PC-3 (cell line): ENCODE data around the gene TRIM33. TPM values are rescaled to one million over a fixed set of nuclear protein-coding genes. Genes with fewer than 3 reads are reported as not detected.

Experiments
- ATAC-seq: fragments of 200-7000 bp; cut with Tn5 transposase; 2 replicates; pipeline ENCODE4 v1.9.1; 2020; ENCODE audit warnings: mild to moderate bottlenecking, moderate library complexity
- BruUV-seq: library from RNA; stranded (reverse); fragments of 400-500 nt; replicated peaks from 2 replicates; lab custom pipeline; 2021; lab: Mats Ljungman, UMichigan
- CTCF ChIA-PET: fragments of 300-600 bp; sonication (Branson Sonifier 250); formaldehyde crosslinking; loops from one replicate; lab custom pipeline; 2022; ENCODE audit warnings: antibody characterized with exemption; lab: Charles Lee
- POLR2A ChIA-PET: fragments of 300-600 bp; sonication (Branson Sonifier 250); formaldehyde crosslinking; loops from one replicate; lab custom pipeline; 2022; ENCODE audit warnings: antibody characterized with exemption; ENCODE audit not compliant: unreplicated experiment; lab: Charles Lee
- DNase-seq: peaks from one replicate; pipeline ENCODE4 v3.0.0-alpha.2; 2015
- H2AFZ ChIP-seq: fragments of 300-600 bp; sonication (generic); 2 replicates; pipeline ENCODE4 v1.6.0; 2016; ENCODE audit warnings: antibody characterized with exemption, low read length
- H3F3A ChIP-seq: fragments of 300-600 bp; sonication (generic); one replicate; pipeline ENCODE4 v1.6.0; 2017; ENCODE audit warnings: antibody characterized with exemption, low read length, control low read depth, mild to moderate bottlenecking; ENCODE audit not compliant: unreplicated experiment
- H3K27ac ChIP-seq: fragments of 300-600 bp; sonication (generic); 2 replicates; pipeline ENCODE4 v1.5.1; 2016; ENCODE audit warnings: mild to moderate bottlenecking, low read length
- H3K27me3 ChIP-seq: fragments of 300-600 bp; sonication (generic); 2 replicates; pipeline ENCODE4 v1.6.1; 2016; ENCODE audit warnings: low read length, mixed read lengths
- H3K36me3 ChIP-seq: fragments of 300-600 bp; sonication (generic); 2 replicates; pipeline ENCODE4 v1.6.1; 2016; ENCODE audit warnings: low read depth, mixed run types, low read length, mixed read lengths
- H3K4me1 ChIP-seq: fragments of 300-600 bp; sonication (generic); 2 replicates; pipeline ENCODE4 v1.5.1; 2016; ENCODE audit warnings: low read length; ENCODE audit not compliant: insufficient read depth
- H3K4me2 ChIP-seq: fragments of 300-600 bp; sonication (generic); 2 replicates; pipeline ENCODE4 v1.6.0; 2016; ENCODE audit warnings: low read length
- H3K4me3 ChIP-seq: fragments of 300-600 bp; sonication (generic); 2 replicates; pipeline ENCODE4 v1.5.1; 2016; ENCODE audit warnings: mild to moderate bottlenecking, low read length, mixed read lengths
- H3K79me2 ChIP-seq: fragments of 300-600 bp; sonication (generic); 2 replicates; pipeline ENCODE4 v1.6.1; 2017; ENCODE audit warnings: low read length, mixed read lengths
- H3K9ac ChIP-seq: fragments of 300-600 bp; sonication (generic); 2 replicates; pipeline ENCODE4 v1.6.0; 2016; ENCODE audit warnings: mild to moderate bottlenecking, low read length
- H3K9me2 ChIP-seq: fragments of 300-600 bp; sonication (generic); replicated peaks from 2 replicates; pipeline ENCODE4 v1.6.1; 2016; ENCODE audit warnings: mixed run types, low read length, mixed read lengths
- H3K9me3 ChIP-seq: fragments of 300-600 bp; sonication (generic); 2 replicates; pipeline ENCODE4 v1.6.1; 2016; ENCODE audit warnings: low read length, mixed read lengths
- H4K20me1 ChIP-seq: fragments of 300-600 bp; sonication (generic); 2 replicates; pipeline ENCODE4 v1.6.1; 2016; ENCODE audit warnings: low read length, mixed read lengths
- EZH2 ChIP-seq: fragments of 300-600 bp; sonication (generic); IDR thresholded peaks from one replicate; pipeline ENCODE4 v1.6.1; 2017; ENCODE audit warnings: antibody characterized with exemption, mild to moderate bottlenecking, low read length; ENCODE audit not compliant: unreplicated experiment
- EZH2phosphoT487 ChIP-seq: fragments of 300-600 bp; sonication (generic); IDR thresholded peaks from 2 replicates; pipeline ENCODE4 v1.6.1; 2018; ENCODE audit warnings: mild to moderate bottlenecking, antibody characterized with exemption, low read length, borderline replicate concordance
- intact Hi-C: fragments of 100-400 bp; cut with micrococcal nuclease; formaldehyde crosslinking; loops from 2 replicates; pipeline ENCODE4 v1.9.0; 2023
- total RNA-seq: library from RNA; depleted of rRNA; stranded (reverse); fragments of >200 nt; gene quantifications from 2 replicates; pipeline ENCODE4 v1.2.3, GENCODE V29; 2014
- TF ChIP-seq, protein P1 (sequence below): fragments of 300-600 bp; sonication (generic); conservative IDR thresholded peaks from 2 replicates; pipeline ENCODE4 v1.5.1; 2017; ENCODE audit warnings: antibody characterized with exemption, low read depth, mild to moderate bottlenecking, low read length

The TRIM33 gene
- total RNA-seq, 1 experiment from 2014 or later = 36.7 TPM

DNA sequence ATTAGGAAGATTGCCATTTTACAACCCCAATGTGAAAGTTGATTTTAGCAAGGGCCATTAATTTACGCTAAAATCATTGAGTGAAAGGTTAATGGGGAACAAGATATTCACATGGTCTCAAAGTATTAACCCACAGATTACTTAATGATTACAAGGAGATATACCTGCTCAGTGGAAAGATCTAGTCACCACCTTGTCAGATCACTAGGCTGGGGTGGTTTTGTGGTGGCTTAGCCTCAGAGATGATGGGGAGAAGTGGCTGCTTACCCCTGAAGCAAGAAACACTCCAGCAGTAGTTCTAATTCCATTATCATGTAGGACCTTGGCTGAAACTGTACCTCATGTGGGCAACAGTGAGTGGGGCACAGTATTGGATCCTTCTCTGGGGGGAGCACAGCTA is 20.1 kb upstream of the TRIM33 start:
- ATAC-seq = no peak
- Histone ChIP-seq H3K4me3 (no peak overlapping the region), H3F3A (no peaks in the 10 kb centered on the region), H4K20me1 (no peaks in the 10 kb centered on the region), H3K4me2 (no peak overlapping the region), H3K4me1 (no peaks in the 10 kb centered on the region), H3K79me2 (no peaks in the 10 kb centered on the region), H3K27me3 (no peaks in the 10 kb centered on the region), H2AFZ (no peak overlapping the region), H3K9ac (no peak overlapping the region), H3K36me3 (no peaks in the 10 kb centered on the region), H3K9me2 (no peaks in the 10 kb centered on the region), H3K9me3 (no peaks in the 10 kb centered on the region), H3K27ac (no peak overlapping the region)
- DNase-seq = no peak
- POLR2A ChIA-PET = no interaction called here
- CTCF ChIA-PET = no interaction called here
- intact Hi-C loops = no loop called here
- TF ChIP-seq EZH2phosphoT487 (no peak), EZH2 (no peak)
- no TSS peak for BruUV-seq

DNA sequence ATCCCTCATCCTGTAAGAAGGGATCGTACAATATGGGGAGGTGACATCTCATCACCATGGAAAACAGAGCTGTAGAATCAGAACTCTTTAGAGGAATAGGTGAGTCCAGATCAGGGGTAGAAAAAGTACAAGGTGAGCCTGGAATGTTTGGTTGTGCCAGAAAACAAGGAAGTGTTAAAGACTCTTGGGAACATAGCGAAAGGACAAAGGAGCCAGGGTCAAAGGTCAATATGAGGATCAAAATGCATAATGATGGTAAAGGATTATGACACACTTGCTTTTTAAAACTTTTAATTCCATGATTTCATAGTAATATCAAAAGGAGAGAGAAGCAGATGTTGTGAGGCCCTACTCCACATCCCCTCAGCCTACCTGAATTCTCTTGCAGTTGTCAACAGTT is 19.2 kb upstream of the TRIM33 start:
- ChIA-PET CTCF (no interaction called here), POLR2A (no interaction called here)
- Histone ChIP-seq H3K4me1 (no peaks in the 10 kb centered on the region), H3K27ac (no peak overlapping the region), H3K4me2 (no peak overlapping the region), H3K36me3 (no peaks in the 10 kb centered on the region), H3F3A (no peaks in the 10 kb centered on the region), H4K20me1 (no peaks in the 10 kb centered on the region), H3K9me2 (no peaks in the 10 kb centered on the region), H3K79me2 (no peaks in the 10 kb centered on the region), H3K9me3 (no peaks in the 10 kb centered on the region), H3K9ac (no peak overlapping the region), H3K4me3 (no peak overlapping the region), H3K27me3 (no peaks in the 10 kb centered on the region), H2AFZ (no peak overlapping the region)
- TF ChIP-seq EZH2 (no peak), EZH2phosphoT487 (no peak)
- TF ChIP-seq, protein P1, sequence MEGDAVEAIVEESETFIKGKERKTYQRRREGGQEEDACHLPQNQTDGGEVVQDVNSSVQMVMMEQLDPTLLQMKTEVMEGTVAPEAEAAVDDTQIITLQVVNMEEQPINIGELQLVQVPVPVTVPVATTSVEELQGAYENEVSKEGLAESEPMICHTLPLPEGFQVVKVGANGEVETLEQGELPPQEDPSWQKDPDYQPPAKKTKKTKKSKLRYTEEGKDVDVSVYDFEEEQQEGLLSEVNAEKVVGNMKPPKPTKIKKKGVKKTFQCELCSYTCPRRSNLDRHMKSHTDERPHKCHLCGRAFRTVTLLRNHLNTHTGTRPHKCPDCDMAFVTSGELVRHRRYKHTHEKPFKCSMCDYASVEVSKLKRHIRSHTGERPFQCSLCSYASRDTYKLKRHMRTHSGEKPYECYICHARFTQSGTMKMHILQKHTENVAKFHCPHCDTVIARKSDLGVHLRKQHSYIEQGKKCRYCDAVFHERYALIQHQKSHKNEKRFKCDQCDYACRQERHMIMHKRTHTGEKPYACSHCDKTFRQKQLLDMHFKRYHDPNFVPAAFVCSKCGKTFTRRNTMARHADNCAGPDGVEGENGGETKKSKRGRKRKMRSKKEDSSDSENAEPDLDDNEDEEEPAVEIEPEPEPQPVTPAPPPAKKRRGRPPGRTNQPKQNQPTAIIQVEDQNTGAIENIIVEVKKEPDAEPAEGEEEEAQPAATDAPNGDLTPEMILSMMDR = no peak
- no TSS peak for BruUV-seq
- ATAC-seq (no peak), DNase-seq (no peak)
- intact Hi-C loops = no loop called here

DNA sequence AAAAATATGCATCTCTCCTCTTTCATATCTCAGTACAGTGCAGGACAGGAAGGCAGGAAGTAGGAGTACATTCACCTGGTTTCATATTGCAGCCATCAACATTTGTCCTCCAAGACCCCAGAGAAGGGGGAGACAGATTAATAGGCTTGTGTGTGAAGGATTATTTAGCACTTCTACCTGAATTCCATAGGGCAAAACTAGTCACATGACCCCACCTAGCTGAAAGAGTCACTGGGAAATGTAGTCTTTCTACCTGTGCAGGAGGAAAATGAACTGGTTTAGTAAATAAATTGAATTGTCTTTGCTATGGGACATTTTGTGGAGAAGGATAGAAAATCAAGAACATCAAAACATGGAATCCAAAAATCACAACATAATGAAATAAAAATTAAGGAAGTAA is 13.9 kb upstream of the TRIM33 start:
- Histone ChIP-seq H3F3A (no peaks in the 10 kb centered on the region), H3K9me3 (no peaks in the 10 kb centered on the region), H4K20me1 (no peaks in the 10 kb centered on the region), H3K27ac (no peak overlapping the region), H3K9me2 (no peaks in the 10 kb centered on the region), H2AFZ (no peak overlapping the region), H3K4me3 (no peak overlapping the region), H3K27me3 (no peaks in the 10 kb centered on the region), H3K4me2 (no peak overlapping the region), H3K4me1 (no peaks in the 10 kb centered on the region), H3K9ac (no peak overlapping the region), H3K36me3 (no peaks in the 10 kb centered on the region), H3K79me2 (no peaks in the 10 kb centered on the region)
- no TSS peak for BruUV-seq
- DNase-seq = no peak
- ATAC-seq = no peak
- ChIA-PET POLR2A (no interaction called here), CTCF (no interaction called here)
- TF ChIP-seq, protein P1 = no peak
- TF ChIP-seq EZH2phosphoT487 (no peak), EZH2 (no peak)
- intact Hi-C loops = no loop called here
